ENCODE data around the gene CYTH4. TPM values are rescaled to one million over a fixed set of nuclear protein-coding genes. Genes with fewer than 3 reads are reported as not detected.

CYTH4 gene
- polyA plus RNA-seq, 2 of the 4 experiments (the other 2 are of a cell fraction) = 0.05 to 0.10 TPM

GRCh38 chr22:37299969-37300509 lies 17.7 kb downstream of the CYTH4 start:
- H3K4me2 ChIP-seq = no peak overlapping the region
- DNase-seq (ENCODE audit: low read depth in 1 of 2, low spot score in 1 of 2) = no peak
- no peak overlapping the region for H3K4me3 ChIP-seq
- peaks cover 21% of the 10 kb centered on the region for H3K4me1 ChIP-seq
- no peak for ATAC-seq
- TF ChIP-seq EHMT2 (IDR thresholded peaks at IDR 0.05; ENCODE audit: low read depth) (no peak), ATOH8 (CRISPR knock-in tag; IDR thresholded peaks at IDR 0.05; ENCODE audit: low read depth) (no peak), RCOR1 (IDR thresholded peaks at IDR 0.05; ENCODE audit: low read depth, low read length) (no peak), SMC3 (IDR thresholded peaks at IDR 0.05) (no peak), JUNB (IDR thresholded peaks at IDR 0.05) (no peak), CBX8 (IDR thresholded peaks at IDR 0.05) (no peak), HDAC2 (IDR thresholded peaks at IDR 0.05) (no peak), GATA3 (IDR thresholded peaks at IDR 0.05; ENCODE audit: borderline replicate concordance) (no peak), NR3C1 (IDR thresholded peaks at IDR 0.05) (no peak), JUN (IDR thresholded peaks at IDR 0.05) (no peak), POLR2A (IDR thresholded peaks at IDR 0.05; ENCODE audit: low read length) (no peak)
- WGBS (ENCODE audit: missing lambda C conversion rate) = 82% methylated on average over 4 of the region's 4 CpGs
- ChIA-PET CTCF (interaction anchor here (3.6 kb wide), 1 partner anchor 39 kb away, joined by 14 read pairs; no protein-coding TSS in a partner anchor), POLR2A (no interaction called here)
- FAIRE-seq = no peak
- H3K27ac ChIP-seq = no peak overlapping the region
- no peaks in the 10 kb centered on the region for H3K9me3 ChIP-seq

GRCh38 chr22:37300551-37301017 lies 18.3 kb downstream of the CYTH4 start:
- H3K9me3 ChIP-seq = no peaks in the 10 kb centered on the region
- H3K4me3 ChIP-seq = no peak overlapping the region
- FAIRE-seq = no peak
- ChIA-PET POLR2A (no interaction called here), CTCF (interaction anchor here (3.6 kb wide), 1 partner anchor 40 kb away, joined by 14 read pairs; no protein-coding TSS in a partner anchor)
- no peak for ATAC-seq
- H3K4me2 ChIP-seq = no peak overlapping the region
- no peak overlapping the region; a peak in 2 of 6 replicates for H3K27ac ChIP-seq
- peaks cover 25% of the 10 kb centered on the region for H3K4me1 ChIP-seq
- WGBS (ENCODE audit: missing lambda C conversion rate) = 93% methylated on average over 10 of the region's 19 CpGs
- DNase-seq (ENCODE audit: low read depth in 1 of 2, low spot score in 1 of 2) = no peak
- no peak for TF ChIP-seq RFX5 (IDR thresholded peaks at IDR 0.05)
- no peak for TF ChIP-seq EP300 (IDR thresholded peaks at IDR 0.05)
- TF ChIP-seq PBX3 (IDR thresholded peaks at IDR 0.05) = no peak
- no peak for TF ChIP-seq SMC3 (IDR thresholded peaks at IDR 0.05)
- TF ChIP-seq ZSCAN20 (CRISPR knock-in tag; IDR thresholded peaks at IDR 0.05) = no peak
- TF ChIP-seq POLR2AphosphoS2 (conservative IDR thresholded peaks at IDR 0.05; ENCODE audit: low read length) = no peak
- no peak for TF ChIP-seq CTCF (IDR thresholded peaks at IDR 0.05)
- no peak for TF ChIP-seq USF2 (IDR thresholded peaks at IDR 0.05)

GRCh38 chr22:37301144-37301830 lies 19.0 kb downstream of the CYTH4 start:
- Histone ChIP-seq H3K4me3 (no peak overlapping the region), H3K4me2 (no peak overlapping the region), H3K4me1 (peaks cover 31% of the 10 kb centered on the region), H3K27ac (peak overlapping the region in 1 of 2 experiments; percentile 16; a peak in 2 of 6 replicates), H3K9me3 (no peaks in the 10 kb centered on the region)
- no peak for TF ChIP-seq NFE2L2 (conservative IDR thresholded peaks at IDR 0.05; ENCODE audit: low read length)
- no peak for TF ChIP-seq SREBF2 (IDR thresholded peaks at IDR 0.05)
- TF ChIP-seq E2F6 (IDR thresholded peaks at IDR 0.05; ENCODE audit: borderline replicate concordance, low read depth) = no peak
- no peak for TF ChIP-seq ZC3H11A (IDR thresholded peaks at IDR 0.05)
- no peak for TF ChIP-seq HOXA7 (CRISPR knock-in tag; IDR thresholded peaks at IDR 0.05)
- no peak for TF ChIP-seq POLR2A (IDR thresholded peaks at IDR 0.05; ENCODE audit: low read length)
- no peak for TF ChIP-seq RCOR1 (IDR thresholded peaks at IDR 0.05; ENCODE audit: low read depth, low read length)
- TF ChIP-seq CBX2 (IDR thresholded peaks at IDR 0.05; ENCODE audit: borderline replicate concordance, low read depth) = no peak
- TF ChIP-seq HEYL (CRISPR knock-in tag; IDR thresholded peaks at IDR 0.05) = no peak
- no peak for TF ChIP-seq RARB (CRISPR knock-in tag; IDR thresholded peaks at IDR 0.05)
- TF ChIP-seq HOXB13 (CRISPR knock-in tag; IDR thresholded peaks at IDR 0.05; ENCODE audit: low read depth) = no peak
- no peak for TF ChIP-seq MAX (IDR thresholded peaks at IDR 0.05)
- no peak for TF ChIP-seq KDM1A (IDR thresholded peaks at IDR 0.05; ENCODE audit: low read depth)
- TF ChIP-seq HES2 (IDR thresholded peaks at IDR 0.05) = no peak
- FAIRE-seq (no peak), DNase-seq (ENCODE audit: low read depth in 1 of 2, low spot score in 1 of 2) (no peak), ATAC-seq (no peak)
- ChIA-PET CTCF (interaction anchor here (1.4 kb wide), 2 partner anchors 15 to 127 kb away, joined by 3 to 4 read pairs; no protein-coding TSS in a partner anchor), POLR2A (no interaction called here)
- WGBS (ENCODE audit: missing lambda C conversion rate) = 91% methylated on average over 6 of the region's 6 CpGs
